ENCODE measurements around the gene SH3PXD2A.
"Not testable (repeated sequence)": the region's sequence is repeated elsewhere in the genome, so short reads cannot be mapped to it uniquely, and the experiment has no call there.

SH3PXD2A gene

DNA sequence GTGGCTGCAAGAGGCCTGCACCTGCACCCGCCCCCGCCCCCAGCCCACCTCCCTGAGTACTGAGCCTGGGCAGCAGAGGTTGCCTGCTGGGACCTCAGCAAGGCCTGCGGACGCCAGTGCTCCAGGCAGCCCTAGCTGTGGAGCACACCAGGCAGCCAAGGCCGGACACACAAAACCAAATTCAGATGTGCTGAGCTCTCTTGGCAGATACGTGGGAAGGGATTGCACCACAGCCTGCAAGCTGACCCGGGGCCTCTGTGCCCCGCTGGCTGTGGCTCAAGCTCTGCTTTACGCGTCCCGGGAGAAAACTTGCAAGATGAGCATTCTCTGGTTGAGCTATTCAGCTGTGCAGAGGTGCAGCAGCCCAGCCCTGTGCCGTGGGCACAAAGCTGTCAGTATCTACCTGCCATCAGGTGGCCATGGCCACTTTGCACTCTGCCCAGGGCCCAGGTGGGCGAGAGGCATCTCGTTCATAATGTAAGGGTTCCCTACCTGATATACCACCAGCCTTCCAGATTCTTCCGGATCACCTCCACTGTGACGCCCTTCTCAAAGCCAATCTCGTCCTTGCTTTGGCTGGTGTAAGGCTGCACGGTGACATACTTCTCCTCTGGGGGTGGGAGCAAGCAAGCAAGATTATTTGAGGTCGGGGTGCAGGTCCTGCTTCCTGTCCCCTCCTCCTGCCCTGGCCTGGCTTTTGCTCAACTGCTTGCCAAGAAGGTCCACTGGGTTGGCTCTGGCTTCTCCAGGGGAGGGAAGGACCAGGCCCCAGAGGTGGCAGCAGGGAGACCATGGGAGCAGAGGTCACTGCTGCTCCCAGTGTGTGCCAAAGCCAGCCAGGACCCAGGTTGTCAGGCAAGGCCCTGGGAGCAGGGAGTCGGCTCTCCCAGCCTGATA lies 238.4 kb downstream of the SH3PXD2A start:
- DNase-seq, result peak; percentile 45

DNA sequence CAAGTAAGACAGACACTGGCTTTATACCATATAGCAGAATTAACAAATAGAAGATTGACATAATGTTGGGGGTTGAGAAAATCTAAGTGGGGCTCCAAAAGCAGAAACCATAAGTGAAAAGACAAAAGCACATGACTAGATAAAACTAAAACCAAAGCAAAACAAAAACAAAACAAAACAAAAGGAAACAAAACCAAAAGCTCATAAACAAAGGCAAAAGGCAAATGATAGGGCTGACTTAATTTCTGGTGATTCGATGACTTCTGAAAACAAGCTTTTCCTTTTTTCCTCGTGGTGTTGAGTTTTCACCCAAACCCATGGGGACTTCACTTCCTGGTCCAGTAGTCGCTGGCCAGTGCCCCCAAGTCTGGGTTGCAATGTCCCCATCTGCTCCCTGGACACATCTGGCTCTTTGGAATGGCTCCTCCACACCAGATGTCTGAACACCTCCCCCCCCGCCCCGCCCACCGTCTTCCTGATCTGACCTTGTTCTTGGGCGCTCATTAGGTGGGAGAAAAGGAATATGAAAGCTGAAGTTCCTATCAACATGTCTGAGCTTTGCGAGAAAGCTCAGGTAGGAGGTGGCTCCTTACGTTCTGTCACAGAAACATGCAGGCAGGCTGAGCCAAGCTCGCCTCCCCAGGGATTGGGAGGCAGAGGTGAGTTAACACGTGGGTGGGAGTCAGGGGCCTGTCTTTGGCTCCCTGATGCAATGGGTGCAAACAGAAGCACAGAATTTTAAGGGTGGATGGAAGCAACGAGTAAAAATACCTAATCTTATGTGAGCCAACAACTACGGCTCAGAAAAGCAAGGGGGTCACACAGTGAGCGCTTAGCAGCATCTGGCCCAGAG lies 240.8 kb downstream of the SH3PXD2A start:
- DNase-seq, result no peak

DNA sequence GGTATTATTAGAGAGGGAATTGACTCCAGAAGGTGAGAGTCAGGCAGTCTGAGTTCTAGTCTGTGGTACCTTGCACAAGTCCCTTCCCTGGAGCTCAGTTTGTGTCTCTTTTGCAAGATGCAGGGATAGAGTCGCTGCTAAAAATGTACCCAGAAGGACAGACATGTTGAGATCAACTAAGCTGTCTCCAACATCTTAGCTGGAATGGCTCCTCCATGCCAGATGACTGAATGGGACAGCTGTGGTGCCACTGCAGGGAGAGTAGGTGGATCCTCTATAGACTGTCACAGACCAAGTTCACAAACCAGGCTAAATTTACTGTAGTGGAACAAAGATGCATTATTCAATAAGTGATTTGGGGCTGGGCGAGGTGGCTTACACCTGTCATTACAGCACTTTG lies 241.8 kb downstream of the SH3PXD2A start:
- no peak for DNase-seq

DNA sequence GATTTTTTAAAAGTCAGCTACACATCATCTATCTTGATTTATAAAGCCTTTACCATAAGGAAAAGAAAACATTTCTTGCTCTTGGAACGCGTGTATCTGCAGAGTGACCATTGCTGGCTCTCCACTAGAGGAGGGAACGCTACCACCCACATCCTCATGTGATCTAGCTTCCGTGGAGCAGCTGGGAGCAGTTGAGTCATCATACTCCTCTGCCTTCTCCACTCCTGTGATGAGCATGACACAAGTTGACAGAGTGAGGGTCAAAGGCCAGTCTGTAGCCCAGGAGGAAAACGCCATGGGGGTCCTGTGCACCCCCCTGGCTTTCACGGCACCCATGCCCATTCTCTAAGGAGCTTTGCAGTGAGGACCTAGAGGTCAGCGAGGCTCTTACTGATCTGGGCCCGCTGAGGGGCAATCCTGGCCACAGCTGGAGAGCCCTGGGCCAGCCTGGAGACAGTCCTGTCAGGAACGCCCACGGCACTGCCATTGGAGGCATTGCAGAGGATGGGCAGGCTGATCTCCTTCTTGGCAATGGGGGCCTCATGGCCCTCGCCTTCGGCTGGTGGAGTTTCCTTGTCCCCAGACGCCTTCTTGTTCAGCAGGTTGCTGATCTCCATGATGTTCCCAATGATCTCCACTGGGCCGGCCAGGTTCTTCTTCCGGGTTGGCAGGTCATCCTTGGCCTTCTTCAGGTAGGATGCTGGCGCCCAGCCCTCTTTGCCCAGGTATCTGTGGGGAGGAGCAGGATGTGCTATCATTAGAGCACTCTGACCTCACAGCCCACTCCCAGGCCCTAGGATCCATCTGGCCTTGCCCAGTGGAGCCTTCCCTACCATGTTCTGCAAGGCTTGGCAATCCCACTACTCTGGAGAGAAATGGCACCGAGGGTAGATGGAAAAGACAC lies 242.7 kb downstream of the SH3PXD2A start:
- DNase-seq, result peak; percentile 10

DNA sequence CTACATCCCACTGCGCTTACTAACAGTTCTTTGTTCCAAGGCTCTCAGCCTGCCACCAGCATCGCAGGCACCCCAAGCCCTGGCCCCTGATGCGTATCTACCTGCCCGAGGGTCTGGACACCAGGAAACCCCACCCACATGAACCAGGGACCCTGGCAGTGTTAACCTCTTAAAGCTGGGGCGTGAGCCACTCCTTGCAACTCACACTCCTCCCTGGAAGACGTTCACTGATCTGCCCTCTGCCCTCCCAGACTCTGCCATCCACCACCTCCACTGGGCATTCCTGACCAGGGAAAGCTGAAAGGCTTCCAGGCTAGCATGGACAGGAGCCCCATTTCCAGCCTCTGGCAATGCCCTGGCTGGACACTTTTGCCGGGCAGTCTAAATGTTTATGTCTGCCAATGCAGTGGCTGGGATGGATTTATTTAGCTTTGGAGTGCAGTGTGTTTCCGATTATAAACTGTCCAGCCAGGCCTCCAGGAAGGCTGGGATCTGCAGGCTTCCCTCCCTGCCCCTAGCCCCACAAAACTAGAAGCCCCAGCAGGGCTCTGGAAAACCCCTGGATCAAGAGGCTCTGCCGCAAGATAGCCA lies 244.4 kb downstream of the SH3PXD2A start:
- no peak for DNase-seq

DNA sequence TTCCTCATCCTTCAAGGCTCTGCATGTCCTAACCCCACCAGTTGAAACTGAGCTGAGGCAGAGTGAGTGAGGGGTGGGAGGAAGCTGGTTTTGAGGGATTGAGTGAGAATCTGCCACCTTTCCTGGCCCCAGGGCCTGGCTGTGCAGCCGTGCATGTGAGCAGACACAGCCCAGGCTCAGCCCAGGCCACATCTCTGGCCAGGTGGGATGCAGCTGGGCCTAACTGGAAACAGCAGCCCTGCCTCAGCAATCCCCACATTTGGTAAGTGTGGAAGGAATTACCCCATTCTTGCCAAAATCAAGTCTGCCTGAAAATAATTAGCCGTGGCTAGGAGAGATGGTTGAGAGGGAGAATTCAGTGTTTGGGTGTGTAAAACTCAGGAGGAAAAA lies 245.3 kb downstream of the SH3PXD2A start:
- no peak for DNase-seq

DNA sequence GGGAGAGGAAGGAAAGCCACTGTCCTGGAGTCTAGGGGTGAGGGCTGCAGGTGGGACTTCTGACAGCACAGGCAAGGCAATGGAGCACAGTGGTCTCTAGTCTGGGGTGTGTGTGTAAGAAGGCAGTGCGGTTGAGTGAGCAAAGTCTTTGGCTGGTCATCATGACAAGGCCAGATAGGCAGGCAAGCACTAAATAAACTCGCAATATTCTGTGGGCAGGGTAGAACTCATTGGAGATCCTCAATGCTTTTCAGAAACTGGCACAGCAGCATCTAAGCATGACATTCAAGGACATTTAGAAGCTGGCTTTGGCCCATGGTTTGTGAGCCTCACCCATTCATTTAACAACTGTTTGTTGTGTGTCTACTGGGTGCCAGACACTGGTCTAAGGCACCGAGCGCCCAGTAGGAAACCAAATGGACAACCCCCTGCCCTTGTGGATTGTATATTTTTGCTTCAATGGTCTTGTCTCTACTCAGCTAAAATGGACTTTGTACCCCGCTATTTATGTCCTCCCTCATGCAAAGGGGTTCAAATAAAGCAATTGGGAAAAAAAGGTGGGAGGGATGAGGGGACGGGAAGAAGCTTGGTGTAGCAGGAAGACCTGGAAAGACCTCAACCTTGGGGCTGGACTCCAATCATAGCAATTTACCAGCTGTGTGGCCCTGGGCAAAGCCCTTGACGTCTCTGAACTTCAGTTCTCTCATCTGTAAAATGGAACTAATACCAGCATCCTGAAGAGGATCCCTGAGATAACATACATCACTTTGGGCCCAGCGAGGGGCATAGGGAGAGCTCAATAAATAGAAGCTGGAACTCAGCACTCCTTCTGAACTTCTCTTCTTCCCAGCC lies 245.9 kb downstream of the SH3PXD2A start:
- DNase-seq, result no peak

DNA sequence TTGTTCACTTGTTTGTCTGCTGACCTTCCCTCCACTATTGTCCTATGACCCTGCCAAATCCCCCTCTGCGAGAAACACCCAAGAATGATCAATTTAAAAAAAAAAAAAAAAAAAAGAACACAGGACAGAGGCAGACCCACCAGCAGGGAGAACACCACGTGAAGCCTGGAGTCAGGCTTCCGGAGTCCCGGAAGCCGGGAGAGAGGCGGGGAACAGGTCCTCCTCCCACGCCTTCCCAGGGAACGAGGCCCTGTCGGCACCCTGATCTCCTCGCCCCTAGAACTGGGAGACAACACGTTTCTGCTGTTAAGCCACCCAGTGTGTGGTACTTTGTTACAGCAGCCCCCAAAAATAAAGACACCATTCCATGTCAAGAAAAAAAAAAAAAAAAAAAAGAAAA lies 247.3 kb downstream of the SH3PXD2A start:
- DNase-seq, result not testable (repeated sequence)

DNA sequence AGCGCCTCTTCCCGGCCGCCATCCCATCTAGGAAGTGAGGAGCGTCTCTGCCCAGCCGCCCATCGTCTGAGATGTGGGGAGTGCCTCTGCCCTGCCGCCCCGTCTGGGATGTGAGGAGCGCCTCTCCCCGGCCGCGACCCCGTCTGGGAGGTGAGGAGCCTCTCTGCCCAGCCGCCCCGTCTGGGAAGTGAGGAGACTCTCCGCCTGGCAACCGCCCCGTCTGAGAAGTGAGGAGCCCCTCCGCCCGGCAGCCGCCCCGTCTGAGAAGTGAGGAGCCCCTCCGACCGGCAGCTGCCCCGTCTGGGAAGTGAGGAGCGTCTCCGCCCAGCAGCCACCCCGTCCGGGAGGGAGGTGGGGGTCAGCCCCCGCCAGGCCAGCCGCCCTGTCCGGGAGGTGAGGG lies 248.3 kb downstream of the SH3PXD2A start:
- not testable (repeated sequence) for DNase-seq

DNA sequence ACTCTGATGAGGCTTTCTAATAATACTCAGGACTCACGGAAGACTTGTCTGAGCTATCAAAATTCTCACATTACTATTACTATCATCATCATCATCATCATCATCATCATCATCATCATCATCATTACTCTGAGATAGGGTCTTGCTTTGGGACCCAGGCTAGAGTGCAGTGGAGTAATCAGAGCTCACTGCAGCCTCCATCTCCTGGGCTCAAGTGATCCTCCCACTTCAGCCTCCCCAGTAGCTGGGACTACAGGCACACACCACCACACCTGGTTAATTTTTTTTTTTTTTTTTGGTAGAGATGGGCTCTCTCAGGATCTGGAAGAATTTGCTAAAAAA lies 249.3 kb downstream of the SH3PXD2A start:
- DNase-seq, result not testable (repeated sequence)

DNA sequence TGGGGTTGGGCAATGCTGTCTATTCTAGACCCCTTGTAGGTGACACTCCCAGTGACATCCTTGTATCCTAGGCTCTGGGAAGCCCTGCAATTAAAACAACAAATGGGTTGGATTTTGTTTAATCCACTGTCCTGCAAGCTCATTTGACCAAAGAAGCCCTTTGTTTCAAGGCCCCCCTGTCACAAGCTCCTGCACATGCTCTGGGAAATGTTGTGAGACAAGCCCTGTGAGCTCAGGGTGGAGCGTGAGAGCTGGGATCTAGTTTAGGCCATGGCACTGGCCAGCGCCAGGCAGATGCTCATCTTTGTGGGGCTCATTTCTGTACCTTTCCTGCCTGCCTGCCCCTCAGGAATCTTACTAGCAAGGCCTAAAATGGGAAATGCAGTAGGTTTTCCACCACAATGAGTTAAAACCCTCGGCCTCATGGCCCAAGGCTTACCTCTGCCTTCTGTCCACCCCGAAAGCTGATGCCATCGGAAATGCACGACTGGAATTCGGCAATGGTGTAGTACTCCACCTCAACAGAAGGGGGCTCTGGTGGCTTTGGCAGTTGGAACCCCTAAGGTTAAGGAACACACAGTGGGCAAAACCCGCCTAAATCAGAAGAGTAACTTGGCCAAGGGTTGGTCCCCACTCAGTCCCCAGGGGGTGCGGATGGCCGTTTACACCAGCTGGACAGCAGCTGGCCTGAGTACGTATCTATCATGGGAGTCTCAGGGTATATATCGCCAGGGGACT lies 249.8 kb downstream of the SH3PXD2A start:
- peak; percentile 12 for DNase-seq

DNA sequence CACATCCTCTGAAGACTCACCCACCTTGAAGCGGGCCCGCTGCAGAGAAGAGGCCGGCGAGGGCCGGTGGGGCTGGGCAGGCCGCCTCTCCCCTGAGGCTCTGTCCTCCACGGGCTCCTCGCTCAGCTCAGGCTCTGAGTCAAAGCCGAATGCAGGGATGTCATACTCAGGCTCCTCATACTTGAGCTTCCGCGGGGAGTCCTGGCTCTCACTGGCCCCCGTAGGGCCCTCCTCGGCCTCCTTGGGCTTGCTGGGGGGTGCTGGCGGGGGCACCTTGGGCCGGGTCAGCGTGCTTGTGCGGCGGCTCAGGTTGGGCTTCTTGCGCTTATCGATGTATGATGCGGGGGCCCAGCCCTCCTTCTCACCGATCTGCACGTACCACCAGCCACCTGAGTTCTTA lies 252.0 kb downstream of the SH3PXD2A start:
- no peak for DNase-seq

DNA sequence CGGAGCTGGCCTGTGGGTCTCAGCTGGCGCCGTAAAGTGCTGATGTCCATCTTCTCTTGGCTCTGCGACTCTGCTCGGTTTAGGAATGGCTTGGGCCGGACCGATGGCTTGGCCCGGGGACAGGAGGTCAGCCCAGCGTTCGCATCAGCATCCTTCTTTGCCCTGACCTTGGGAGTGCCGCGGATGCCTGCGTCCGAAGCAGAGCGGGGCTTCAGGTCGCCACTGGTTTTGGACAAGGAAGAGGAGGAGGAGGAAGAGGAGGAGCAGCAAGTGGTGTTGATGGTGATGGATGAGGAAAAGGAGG lies 252.6 kb downstream of the SH3PXD2A start:
- DNase-seq, result no peak

DNA sequence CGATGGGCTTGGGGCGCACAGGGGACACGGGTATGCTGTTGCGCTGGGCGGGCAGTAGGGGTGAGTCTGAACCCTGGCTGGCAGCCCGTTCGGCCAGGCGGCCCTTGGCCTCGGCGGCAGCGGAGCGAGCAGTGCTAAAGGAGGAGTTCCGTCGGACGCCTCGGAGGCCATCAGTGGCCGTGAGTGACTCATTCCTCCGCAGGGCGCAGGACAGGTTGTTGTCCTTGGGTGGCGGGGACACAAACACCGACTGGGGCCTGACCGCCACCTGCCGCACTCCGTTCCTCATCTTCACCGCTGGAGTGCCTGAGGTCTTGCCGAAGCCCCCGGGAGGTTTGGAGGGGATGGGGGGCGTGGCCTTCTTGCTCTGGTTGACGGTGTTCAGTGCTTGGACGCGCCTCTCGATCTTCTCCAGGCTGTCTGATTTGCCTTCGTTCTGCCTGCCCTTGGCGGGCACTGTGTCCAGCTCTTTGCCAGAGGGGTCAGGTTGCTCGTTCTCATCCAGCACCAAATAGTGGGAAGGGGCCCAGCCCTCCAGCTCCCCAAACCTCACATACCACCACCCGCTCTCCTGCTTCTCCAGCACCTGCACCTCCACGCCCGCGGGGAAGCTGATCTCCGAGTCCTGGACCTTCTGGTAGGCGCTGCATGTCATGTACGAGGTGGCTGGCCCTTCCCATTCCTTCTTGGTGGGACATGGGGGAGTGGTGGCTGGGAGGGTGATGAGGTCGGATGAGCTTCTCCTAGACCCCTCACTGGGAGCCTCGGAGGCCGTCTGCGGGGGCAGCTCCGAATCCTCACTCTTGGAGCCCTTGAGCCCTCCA lies 253.1 kb downstream of the SH3PXD2A start:
- no peak for DNase-seq

DNA sequence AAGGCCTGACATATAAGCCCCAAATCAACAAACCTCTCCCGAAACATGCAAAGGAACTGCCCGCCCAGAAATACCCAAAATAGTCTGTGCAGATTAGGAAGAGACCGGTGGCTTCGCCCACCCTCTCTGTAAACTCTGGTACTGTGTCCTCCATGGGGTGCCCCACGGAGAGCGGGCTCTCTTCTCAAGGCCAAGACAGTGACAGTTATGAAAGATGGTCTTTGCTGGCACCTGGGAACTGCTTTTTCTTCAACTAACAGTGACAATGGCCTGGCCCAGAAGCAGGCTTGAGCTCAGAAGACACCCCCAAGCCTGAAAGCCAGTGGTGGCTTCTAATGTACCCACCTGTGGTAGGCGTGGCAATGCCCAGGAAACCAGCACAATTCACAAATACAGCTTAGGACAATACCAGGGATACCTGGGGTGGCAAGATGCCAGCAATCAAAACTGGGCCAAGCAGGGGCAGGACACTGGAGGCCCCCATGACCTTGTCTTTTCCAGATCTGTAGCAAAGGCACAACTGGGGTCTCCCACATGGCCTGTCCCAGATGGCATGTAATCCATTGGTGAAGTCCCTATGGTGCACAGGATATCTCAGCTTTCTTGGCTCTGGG lies 254.3 kb downstream of the SH3PXD2A start:
- DNase-seq, result no peak

DNA sequence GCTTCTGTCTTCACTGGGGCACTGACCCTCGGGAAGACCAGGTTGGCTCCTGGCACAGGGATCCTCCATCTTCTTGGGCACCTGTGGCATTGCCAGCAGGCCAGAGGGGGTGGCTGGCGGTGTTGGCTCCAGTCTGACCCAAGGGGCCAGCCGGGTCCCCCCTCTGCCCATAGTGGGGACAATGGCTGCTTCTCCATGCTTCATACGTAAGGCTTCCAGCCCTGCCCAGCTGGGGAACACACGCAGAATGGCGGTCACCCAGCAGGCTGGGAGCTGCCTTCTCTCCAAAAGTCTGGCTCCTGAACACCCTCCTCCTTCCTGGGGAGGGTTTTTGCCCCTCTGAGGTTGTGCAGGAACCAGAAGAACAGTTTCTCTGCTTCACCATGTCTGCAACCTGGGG lies 255.1 kb downstream of the SH3PXD2A start:
- DNase-seq, result no peak

DNA sequence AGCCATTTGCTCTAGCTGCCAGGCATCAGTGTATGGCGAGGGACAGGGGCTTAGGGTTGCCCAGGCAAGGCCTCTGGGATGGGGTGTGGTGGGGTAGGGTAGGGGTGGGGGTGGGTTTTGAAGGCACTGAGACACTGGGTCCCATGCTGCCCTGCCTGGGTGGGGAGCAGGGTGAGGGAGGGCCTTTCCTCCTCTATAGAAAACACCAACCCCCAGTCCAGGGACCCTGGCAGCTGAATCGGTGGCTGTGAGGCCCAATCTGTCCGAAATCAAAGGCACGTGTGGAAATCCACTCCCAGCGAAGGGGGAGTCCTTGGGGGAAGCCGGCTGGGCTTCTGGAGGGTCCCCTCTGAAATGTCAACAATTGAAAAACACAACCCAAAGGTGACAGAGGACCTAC lies 255.5 kb downstream of the SH3PXD2A start:
- no peak for DNase-seq

DNA sequence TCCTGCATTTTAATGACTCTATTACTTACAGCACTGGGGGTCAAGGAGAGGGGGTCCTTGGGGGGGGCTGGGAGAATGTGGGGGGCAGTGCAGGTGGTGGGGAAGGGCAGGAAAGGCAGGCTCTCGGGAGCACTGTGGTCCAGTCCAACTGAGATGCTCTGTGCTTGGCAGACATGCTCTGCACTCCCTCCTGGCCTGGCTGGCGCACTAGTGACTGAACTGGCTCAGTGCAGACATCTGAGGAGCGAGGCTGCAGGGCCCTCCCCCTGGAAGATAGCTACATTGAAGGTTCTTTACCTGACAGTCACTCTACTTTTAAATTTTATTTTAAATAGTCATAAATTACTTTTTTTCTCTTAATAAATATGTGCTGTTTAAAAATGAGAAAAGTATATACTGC lies 256.2 kb downstream of the SH3PXD2A start:
- DNase-seq, result no peak

DNA sequence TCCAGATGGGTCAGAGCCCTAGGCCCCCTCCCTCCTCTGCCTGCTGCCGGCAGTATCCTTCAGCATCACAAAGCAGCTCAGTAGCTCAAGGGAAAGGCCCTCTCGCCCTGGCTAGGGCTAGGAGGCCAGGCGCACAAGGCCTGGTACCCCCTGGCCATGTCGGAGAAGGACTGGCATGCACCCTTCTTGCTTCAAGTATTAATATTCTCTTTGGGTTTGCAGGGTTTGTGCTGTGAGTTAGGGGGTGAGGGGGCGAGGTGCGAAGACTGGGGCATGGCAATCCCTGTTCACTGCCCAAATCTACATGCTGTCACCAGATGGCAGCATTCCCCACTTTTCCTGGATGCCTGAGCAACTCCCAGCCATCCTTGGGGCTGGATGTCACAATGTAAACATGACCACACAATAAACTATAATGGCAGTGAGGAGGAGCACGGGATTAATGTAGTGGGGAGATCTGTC lies 256.7 kb downstream of the SH3PXD2A start:
- DNase-seq, result peak; percentile 42

DNA sequence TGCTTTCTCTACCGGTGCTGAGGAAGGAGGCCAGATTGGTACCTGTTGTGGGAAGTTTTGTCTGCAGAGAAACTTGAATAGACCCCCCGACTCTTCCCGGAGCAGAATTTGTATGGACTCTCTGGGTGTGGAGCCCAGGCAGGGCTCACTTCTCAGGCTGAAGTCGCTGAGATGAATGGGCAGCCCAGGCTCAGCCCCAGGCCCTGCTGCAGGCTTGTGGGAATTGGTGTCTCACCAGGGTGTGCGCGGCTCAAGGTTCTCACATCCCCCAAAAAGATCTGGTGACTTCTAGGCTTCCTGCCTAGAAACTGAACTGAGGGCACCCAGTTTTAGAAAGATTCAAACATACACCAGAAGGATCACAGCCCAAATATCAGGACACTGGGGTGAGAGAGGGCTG lies 258.4 kb downstream of the SH3PXD2A start:
- DNase-seq, result no peak

Data from MV-4-11 (cell line).